H9 (cell line): ENCODE measurements around the gene SRBD1. TPM values are rescaled to one million over a fixed set of nuclear protein-coding genes. Genes with fewer than 3 reads are reported as not detected.

Experiments
- DNase-seq: peaks from one replicate; pipeline ENCODE4 v3.0.0-alpha.2; 2017
- H2AFZ ChIP-seq: one replicate; pipeline ENCODE4 v1.6.1; 2013; ENCODE audit warnings: mild to moderate bottlenecking, low read length, control low read depth, moderate library complexity
- H2AK5ac ChIP-seq: 2 replicates; pipeline ENCODE4 v1.6.1; 2013; ENCODE audit warnings: low read length, control low read depth, mixed read lengths; ENCODE audit not compliant: insufficient read length
- H2BK120ac ChIP-seq: one replicate; pipeline ENCODE4 v1.6.1; 2013; ENCODE audit warnings: low read depth, mild to moderate bottlenecking, low read length, control low read depth, inconsistent platforms; ENCODE audit not compliant: poor library complexity, severe bottlenecking
- H2BK12ac ChIP-seq: 2 replicates; pipeline ENCODE4 v1.6.1; 2013; ENCODE audit warnings: low read length, control low read depth, mixed read lengths, low read depth; ENCODE audit not compliant: insufficient read length
- H2BK15ac ChIP-seq: 2 replicates; pipeline ENCODE4 v1.6.1; 2013; ENCODE audit warnings: low read depth, low read length, control low read depth
- H2BK20ac ChIP-seq: one replicate; pipeline ENCODE4 v1.6.1; 2013; ENCODE audit warnings: low read depth, mild to moderate bottlenecking, low read length, control low read depth, inconsistent platforms; ENCODE audit not compliant: poor library complexity, severe bottlenecking
- H2BK5ac ChIP-seq: 2 replicates; pipeline ENCODE4 v1.6.1; 2013; ENCODE audit warnings: low read length, control low read depth, mixed read lengths; ENCODE audit not compliant: insufficient read length
- H3K14ac ChIP-seq: 2 replicates; pipeline ENCODE4 v1.6.1; 2013; ENCODE audit warnings: low read length, control low read depth; ENCODE audit not compliant: insufficient read depth
- H3K18ac ChIP-seq: 2 replicates; pipeline ENCODE4 v1.6.1; 2013; ENCODE audit warnings: low read depth, mild to moderate bottlenecking, mixed read lengths, low read length, control low read depth; ENCODE audit not compliant: insufficient read length
- H3K23ac ChIP-seq: 2 replicates; pipeline ENCODE4 v1.6.1; 2013; ENCODE audit warnings: low read length, control low read depth, mixed read lengths, low read depth; ENCODE audit not compliant: insufficient read length
- H3K23me2 ChIP-seq: 2 replicates; pipeline ENCODE4 v1.6.1; 2013; ENCODE audit warnings: low read depth, mild to moderate bottlenecking, mixed read lengths, low read length, control low read depth; ENCODE audit not compliant: insufficient read length, poor library complexity, severe bottlenecking
- H3K27ac ChIP-seq: 2 replicates; pipeline ENCODE4 v1.5.1; 2013; ENCODE audit warnings: low read length, control low read depth, mixed read lengths, low read depth; ENCODE audit not compliant: insufficient read length
- H3K27me3 ChIP-seq: 2 replicates; pipeline ENCODE4 v1.6.1; 2013; ENCODE audit warnings: low read length, control low read depth, inconsistent platforms; ENCODE audit not compliant: insufficient read depth
- H3K4ac ChIP-seq: 2 replicates; pipeline ENCODE4 v1.6.1; 2013; ENCODE audit warnings: low read depth, mild to moderate bottlenecking, control low read depth, inconsistent platforms, low read length, moderate library complexity
- H3K4me1 ChIP-seq: 2 replicates; pipeline ENCODE4 v1.6.1; 2013; ENCODE audit warnings: low read length, control low read depth, inconsistent platforms; ENCODE audit not compliant: insufficient read depth
- H3K4me2 ChIP-seq: 2 replicates; pipeline ENCODE4 v1.6.1; 2013; ENCODE audit warnings: low read length, control low read depth, mixed read lengths; ENCODE audit not compliant: insufficient read length, insufficient read depth
- H3K56ac ChIP-seq: 2 replicates; pipeline ENCODE4 v1.6.1; 2013; ENCODE audit warnings: low read depth, mild to moderate bottlenecking, mixed read lengths, low read length, control low read depth; ENCODE audit not compliant: insufficient read length
- H3K79me1 ChIP-seq: 2 replicates; pipeline ENCODE4 v1.6.1; 2013; ENCODE audit warnings: low read depth, mild to moderate bottlenecking, moderate library complexity, low read length, control low read depth, inconsistent platforms; ENCODE audit not compliant: insufficient read depth, poor library complexity, severe bottlenecking
- H3K79me2 ChIP-seq: 2 replicates; pipeline ENCODE4 v1.6.1; 2013; ENCODE audit warnings: low read length, control low read depth, inconsistent platforms; ENCODE audit not compliant: insufficient read depth
- H3K9ac ChIP-seq: 2 replicates; pipeline ENCODE4 v1.6.1; 2013; ENCODE audit warnings: low read length, control low read depth, mixed read lengths; ENCODE audit not compliant: insufficient read length; ENCODE audit errors: extremely low read depth
- H3K9me3 ChIP-seq: one replicate; pipeline ENCODE4 v1.6.1; 2013; ENCODE audit warnings: low read depth, low read length, inconsistent platforms; ENCODE audit not compliant: control insufficient read depth
- H3T11ph ChIP-seq: one replicate; pipeline ENCODE4 v1.6.1; 2013; ENCODE audit warnings: mild to moderate bottlenecking, low read length, control low read depth, inconsistent platforms
- H4K20me1 ChIP-seq: one replicate; pipeline ENCODE4 v1.6.1; 2013; ENCODE audit not compliant: control insufficient read depth, insufficient read length, insufficient read depth
- H4K5ac ChIP-seq: 2 replicates; pipeline ENCODE4 v1.6.1; 2013; ENCODE audit warnings: low read depth, mild to moderate bottlenecking, mixed read lengths, low read length, control low read depth; ENCODE audit not compliant: insufficient read length
- H4K8ac ChIP-seq: replicated peaks from 2 replicates; pipeline ENCODE4 v1.6.1; 2013; ENCODE audit warnings: low read length, control low read depth, mixed read lengths, low read depth; ENCODE audit not compliant: insufficient read length
- H4K91ac ChIP-seq: 2 replicates; pipeline ENCODE4 v1.6.1; 2013; ENCODE audit warnings: low read depth, mild to moderate bottlenecking, moderate library complexity, mixed read lengths, low read length, control low read depth; ENCODE audit not compliant: insufficient read length
- H3K27ac Mint-ChIP-seq, 3 experiments: 2 replicates in 2 of 3; 3 replicates in 1 of 3; pipeline ENCODE4 v1.8.0; 2020 to 2021; ENCODE audit warnings: mixed read lengths in 3 of 3, mild to moderate bottlenecking in 1 of 3, moderate library complexity in 1 of 3
- H3K27me3 Mint-ChIP-seq: 2 replicates; pipeline ENCODE4 v1.8.0; 2021; ENCODE audit warnings: low read depth, mild to moderate bottlenecking, moderate library complexity, mixed read lengths
- H3K36me3 Mint-ChIP-seq, 3 experiments: 2 replicates in 2 of 3; 3 replicates in 1 of 3; pipeline ENCODE4 v1.8.0; 2020 to 2021; ENCODE audit warnings: low read depth in 3 of 3, mixed read lengths in 3 of 3; ENCODE audit not compliant: insufficient read depth in 1 of 3
- H3K4me1 Mint-ChIP-seq, 2 experiments: 2 replicates each; pipeline ENCODE4 v1.8.0; 2020; ENCODE audit warnings: mixed read lengths in 2 of 2
- H3K4me3 Mint-ChIP-seq, 2 experiments: 2 replicates in 1 of 2; 3 replicates in 1 of 2; pipeline ENCODE4 v1.8.0; 2020 to 2021; ENCODE audit warnings: mild to moderate bottlenecking in 2 of 2, mixed read lengths in 2 of 2, moderate library complexity in 1 of 2
- H3K9me3 Mint-ChIP-seq, 2 experiments: 2 replicates in 1 of 2; 3 replicates in 1 of 2; pipeline ENCODE4 v1.8.0; 2020; ENCODE audit warnings: mild to moderate bottlenecking in 2 of 2, mixed read lengths in 2 of 2, moderate library complexity in 1 of 2
- CTCF ChIP-seq: fragments of 200-600 bp; sonication (generic); conservative IDR thresholded peaks from 3 replicates; pipeline ENCODE4 v1.8.0; 2021; ENCODE audit warnings: antibody characterized with exemption, mild to moderate bottlenecking
- WGBS: extraction: QIAGEN DNeasy Blood & Tissue Kit; methylation state at CpG from one replicate; pipeline ENCODE4 v1.1.7; 2013; ENCODE audit warnings: missing lambda C conversion rate, low lambda C conversion rate, mixed read lengths; ENCODE audit not compliant: insufficient read length; ENCODE audit errors: extremely low coverage; 5-methylcytosine and 5-hydroxymethylcytosine counted together
- total RNA-seq: library from RNA; stranded (reverse); gene quantifications from 2 replicates; pipeline ENCODE4 v1.2.1, GENCODE V29; 2021

Gene SRBD1
- total RNA-seq, 1 experiment from 2014 or later: 18.3 TPM

- no peak overlapping the region for H3K27ac Mint-ChIP-seq
- Histone ChIP-seq H3K4me1 (no peaks in the 10 kb centered on the region), H4K8ac (no peak overlapping the region), H3K18ac (no peak overlapping the region), H3K14ac (no peak overlapping the region), H4K5ac (no peak overlapping the region), H3K9me3 (no peaks in the 10 kb centered on the region), H4K91ac (no peak overlapping the region), H3K79me1 (no peaks in the 10 kb centered on the region), H2BK15ac (no peak overlapping the region), H3K4ac (no peak overlapping the region), H3T11ph (no peak overlapping the region), H4K20me1 (no peaks in the 10 kb centered on the region), H3K9ac (no peak overlapping the region), H3K23me2 (no peaks in the 10 kb centered on the region), H2AFZ (no peak overlapping the region), H3K23ac (no peak overlapping the region), H3K4me2 (no peak overlapping the region), H2BK12ac (no peak overlapping the region), H2AK5ac (no peak overlapping the region), H3K79me2 (no peaks in the 10 kb centered on the region; the same call in 1 of the 2 replicates), H3K27ac (no peak overlapping the region), H2BK20ac (no peak overlapping the region), H3K56ac (no peak overlapping the region), H2BK5ac (no peak overlapping the region), H3K27me3 (no peaks in the 10 kb centered on the region), H2BK120ac (no peak overlapping the region)
- no peak overlapping the region for H3K4me3 Mint-ChIP-seq
- H3K9me3 Mint-ChIP-seq: no peaks in the 10 kb centered on the region
- H3K36me3 Mint-ChIP-seq: no peaks in the 10 kb centered on the region
- no CpG with 5 or more reads among the region's 3 CpGs for WGBS
- H3K27me3 Mint-ChIP-seq: no peaks in the 10 kb centered on the region; the same call in 1 of the 2 replicates
- TF ChIP-seq CTCF: no peak
- DNase-seq: no peak
- H3K4me1 Mint-ChIP-seq: no peaks in the 10 kb centered on the region
These were observed 12.0 kb upstream of the SRBD1 start for GRCh38 chr2:45623098-45623497.
